ENCODE measurements around the gene ZNF217.
A peak's percentile ranks its signal among the peaks of the same experiment; 100 is the strongest.

The ZNF217 gene

DNA sequence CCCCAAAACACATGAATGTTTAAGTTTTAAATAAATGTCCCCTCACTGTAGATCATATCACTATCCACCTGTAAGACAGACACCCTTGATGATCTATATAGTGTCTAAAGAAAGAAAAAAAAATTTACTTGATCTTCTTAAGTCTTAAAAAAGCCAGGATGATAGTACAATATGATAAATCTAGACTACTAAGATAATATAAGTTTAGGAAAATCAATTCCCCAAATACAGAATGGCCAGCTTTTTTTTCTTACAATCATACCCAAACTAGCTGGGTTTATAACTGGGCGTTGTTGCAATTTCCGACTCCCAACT is 14.4 kb downstream of the ZNF217 start:
- TF ChIP-seq, protein P1, sequence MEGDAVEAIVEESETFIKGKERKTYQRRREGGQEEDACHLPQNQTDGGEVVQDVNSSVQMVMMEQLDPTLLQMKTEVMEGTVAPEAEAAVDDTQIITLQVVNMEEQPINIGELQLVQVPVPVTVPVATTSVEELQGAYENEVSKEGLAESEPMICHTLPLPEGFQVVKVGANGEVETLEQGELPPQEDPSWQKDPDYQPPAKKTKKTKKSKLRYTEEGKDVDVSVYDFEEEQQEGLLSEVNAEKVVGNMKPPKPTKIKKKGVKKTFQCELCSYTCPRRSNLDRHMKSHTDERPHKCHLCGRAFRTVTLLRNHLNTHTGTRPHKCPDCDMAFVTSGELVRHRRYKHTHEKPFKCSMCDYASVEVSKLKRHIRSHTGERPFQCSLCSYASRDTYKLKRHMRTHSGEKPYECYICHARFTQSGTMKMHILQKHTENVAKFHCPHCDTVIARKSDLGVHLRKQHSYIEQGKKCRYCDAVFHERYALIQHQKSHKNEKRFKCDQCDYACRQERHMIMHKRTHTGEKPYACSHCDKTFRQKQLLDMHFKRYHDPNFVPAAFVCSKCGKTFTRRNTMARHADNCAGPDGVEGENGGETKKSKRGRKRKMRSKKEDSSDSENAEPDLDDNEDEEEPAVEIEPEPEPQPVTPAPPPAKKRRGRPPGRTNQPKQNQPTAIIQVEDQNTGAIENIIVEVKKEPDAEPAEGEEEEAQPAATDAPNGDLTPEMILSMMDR (IDR thresholded peaks at IDR 0.05; ENCODE audit: low read length, missing control alignments) = no peak
- no peak for DNase-seq (ENCODE audit: low read depth)
- peak overlapping the region; percentile 31 for H3K4me3 ChIP-seq (replicated peaks; ENCODE audit: low read depth, low read length)

DNA sequence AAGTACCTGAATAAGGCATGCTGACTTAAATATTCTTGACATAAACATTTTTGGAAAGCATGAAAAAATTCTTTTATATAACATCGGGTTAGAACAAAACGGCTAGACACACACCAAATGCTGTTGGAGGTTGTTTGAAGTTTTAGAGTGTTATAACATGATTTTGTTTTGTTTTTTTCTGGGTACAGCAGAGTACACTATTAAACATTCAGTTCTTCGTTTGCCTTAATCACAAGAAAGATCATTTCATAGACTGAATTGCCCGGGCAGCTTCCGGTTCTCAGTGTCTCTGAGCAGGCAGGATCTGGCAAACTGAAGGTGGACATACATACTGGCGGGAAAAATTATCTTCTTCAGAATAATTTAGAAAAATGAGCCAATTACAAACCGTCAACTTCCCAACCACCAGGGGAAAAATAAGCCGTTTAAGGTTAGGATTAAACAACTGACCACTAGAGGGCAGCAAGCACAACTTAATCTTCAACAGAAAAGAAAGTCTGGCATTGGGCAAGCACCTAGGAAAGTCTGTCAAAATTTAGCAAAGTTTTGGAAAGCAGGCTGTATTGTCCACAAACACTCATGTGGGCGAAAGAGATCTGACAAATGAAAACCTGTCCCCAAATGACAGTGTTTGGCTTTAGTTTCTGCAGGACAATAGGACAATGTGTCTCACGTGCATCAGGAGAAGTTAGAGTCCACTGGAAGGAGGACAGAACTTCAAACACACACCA is 15.0 kb downstream of the ZNF217 start:
- DNase-seq (ENCODE audit: low read depth) = peak; percentile 96
- H3K4me3 ChIP-seq (replicated peaks; ENCODE audit: low read depth, low read length) = peak overlapping the region; percentile 31
- TF ChIP-seq, protein P1 (IDR thresholded peaks at IDR 0.05; ENCODE audit: low read length, missing control alignments) = peak; percentile 72

DNA sequence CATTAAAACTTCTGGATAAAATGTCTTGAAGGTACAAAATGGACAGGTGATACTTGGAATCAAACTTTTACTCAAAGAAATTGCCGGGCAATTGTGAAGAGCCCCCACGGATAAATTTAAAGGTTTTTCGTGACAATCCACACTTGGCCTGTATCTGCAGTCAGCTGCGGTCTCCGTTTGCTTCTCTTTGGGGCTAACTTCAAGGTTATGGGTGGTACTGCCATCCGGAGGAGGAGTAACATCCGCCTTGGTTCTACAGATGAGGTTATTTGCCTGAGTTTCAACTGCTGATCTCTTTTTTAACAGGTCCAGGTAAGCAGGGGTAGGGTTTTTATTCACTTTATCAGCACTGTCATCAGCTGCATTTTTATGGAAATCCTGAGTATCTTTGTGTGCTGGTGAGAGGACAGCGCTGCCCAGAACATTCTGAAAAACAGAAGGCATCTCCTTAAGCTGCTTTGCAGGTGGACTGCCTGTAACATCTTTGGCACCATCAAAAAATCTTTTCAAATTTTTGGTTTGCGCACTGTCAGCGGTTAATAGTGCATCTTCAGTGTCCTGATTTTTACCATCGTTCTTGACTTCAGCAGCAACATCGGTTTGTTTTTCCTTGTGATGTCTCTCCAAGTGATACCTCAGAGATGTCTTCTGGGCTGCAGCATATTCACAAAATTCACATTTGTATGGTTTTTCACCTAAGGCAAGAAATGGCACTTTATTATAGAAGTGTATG is 16.9 kb downstream of the ZNF217 start:
- no peak overlapping the region for H3K4me3 ChIP-seq (replicated peaks; ENCODE audit: low read depth, low read length)
- DNase-seq (ENCODE audit: low read depth) = no peak
- TF ChIP-seq, protein P1 (IDR thresholded peaks at IDR 0.05; ENCODE audit: low read length, missing control alignments) = no peak

DNA sequence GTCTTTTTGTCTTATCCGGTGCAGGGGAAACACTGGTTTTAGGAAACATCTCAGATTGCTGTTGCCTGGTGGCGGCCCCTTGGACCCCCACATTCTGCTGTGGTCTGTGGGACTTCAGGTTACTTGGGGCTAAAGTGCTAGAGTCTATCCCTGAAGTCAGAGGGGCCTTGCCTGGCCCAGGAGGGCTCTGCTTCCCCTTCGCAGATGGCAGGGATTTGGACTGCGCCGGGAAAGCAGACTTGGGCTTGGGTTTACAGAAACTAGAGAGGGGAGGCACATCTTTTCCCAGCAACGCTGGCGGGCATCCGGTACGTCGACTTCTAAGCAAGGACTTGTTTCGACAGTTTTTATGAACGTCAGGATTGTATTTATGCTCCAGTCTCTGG is 17.5 kb downstream of the ZNF217 start:
- TF ChIP-seq, protein P1 (IDR thresholded peaks at IDR 0.05; ENCODE audit: low read length, missing control alignments) = no peak
- no peak for DNase-seq (ENCODE audit: low read depth)
- H3K4me3 ChIP-seq (replicated peaks; ENCODE audit: low read depth, low read length) = no peak overlapping the region

- DNase-seq (ENCODE audit: low read depth) = no peak
- TF ChIP-seq, protein P1 (IDR thresholded peaks at IDR 0.05; ENCODE audit: low read length, missing control alignments) = no peak
- H3K4me3 ChIP-seq (replicated peaks; ENCODE audit: low read depth, low read length) = no peak overlapping the region
Observed at GRCh38 chr20:53575481-53576194, 18.0 kb downstream of the ZNF217 start.

- TF ChIP-seq, protein P1 (IDR thresholded peaks at IDR 0.05; ENCODE audit: low read length, missing control alignments) = no peak
- DNase-seq (ENCODE audit: low read depth) = no peak
- H3K4me3 ChIP-seq (replicated peaks; ENCODE audit: low read depth, low read length) = no peak overlapping the region
Observed at GRCh38 chr20:53574819-53575218, 18.8 kb downstream of the ZNF217 start.

All from fibroblast of pulmonary artery (primary cell).